ENCODE measurements around the gene SLC35E2B. TPM values are rescaled to one million over a fixed set of nuclear protein-coding genes. Genes with fewer than 3 reads are reported as not detected.

The SLC35E2B gene
- total and polyA plus RNA-seq, 2 of the 13 experiments (the other 11 are each of a cell fraction or from before 2014, with no cell fraction given) = 14.1 to 19.7 TPM

DNA sequence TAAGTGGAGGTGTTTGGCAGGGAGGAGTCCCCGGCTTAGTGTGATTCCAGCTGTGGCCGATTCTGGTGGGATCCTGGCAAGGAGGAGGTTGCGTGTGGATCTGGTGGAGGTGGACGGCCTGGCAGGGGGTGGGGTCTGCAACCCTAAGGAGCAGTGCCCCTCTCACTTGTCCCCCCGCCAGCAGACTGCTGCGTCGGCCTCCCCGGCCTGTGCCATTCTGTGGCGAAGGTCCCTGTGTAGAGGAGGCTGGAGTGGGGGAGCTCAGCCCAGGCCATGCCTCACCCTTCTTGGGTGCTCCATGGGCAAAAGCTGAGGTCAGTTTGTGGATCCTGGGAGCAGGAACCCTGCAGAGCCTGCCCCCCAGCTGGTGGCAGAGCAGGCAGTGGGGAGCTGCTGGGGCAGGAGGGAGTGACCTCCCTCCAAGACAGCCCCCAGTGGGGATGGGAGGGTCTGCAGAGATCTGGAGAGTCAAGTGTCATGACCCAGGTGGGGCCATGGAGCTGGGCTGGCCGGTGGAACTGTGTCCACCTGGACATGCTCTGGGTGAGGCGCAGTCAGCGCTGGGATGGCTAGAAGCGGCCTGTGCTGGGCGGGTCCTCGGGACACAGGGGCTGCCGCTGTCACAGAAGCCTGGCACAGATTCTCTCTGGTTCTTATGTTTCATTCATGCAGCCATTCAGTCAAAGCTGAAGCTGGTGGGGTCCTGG is 72.0 kb downstream of the SLC35E2B start:
- no peak overlapping the region for H2AFZ ChIP-seq (ENCODE audit: low read length)
- peaks cover 6% of the 10 kb centered on the region; the same call in 1 of the 2 replicates for H4K20me1 ChIP-seq (ENCODE audit: insufficient read depth, low read length)
- intact Hi-C loops (cut with micrococcal nuclease; ENCODE audit: unreplicated experiment) = no loop called here
- no peak overlapping the region for H3K4me2 ChIP-seq (ENCODE audit: low read depth, low read length)
- no peak for ATAC-seq
- in situ Hi-C loops (cut with HindIII; ENCODE audit: extremely low pct_ligation_motif_present, low pct_unique_long_range_greater_than_20kb) = no loop called here
- no peak for DNase-seq (ENCODE audit: low spot score)
- no TSS peak for BruUV-seq (replicated peaks)
- H3K9ac ChIP-seq (ENCODE audit: insufficient read depth, low read depth, low read length) = no peak overlapping the region
- ChIA-PET POLR2A (no interaction called here), CTCF (ENCODE audit: low intra/inter-chr PET ratio, low total read pairs) (no interaction called here)
- H3K9me3 ChIP-seq (ENCODE audit: low read length) = no peaks in the 10 kb centered on the region
- peaks cover 15% of the 10 kb centered on the region for H3K79me2 ChIP-seq (ENCODE audit: insufficient read depth, low read length)
- 95% methylated on average over 11 of the region's 16 CpGs for WGBS (ENCODE audit: low lambda C conversion rate)
- no peak overlapping the region for H3K4me3 ChIP-seq (replicated peaks in 1 of 3; ENCODE audit: insufficient read depth in 1 of 3, low read depth in 2 of 3, low read length in 3 of 3)
- H3K4me1 ChIP-seq (ENCODE audit: insufficient read depth, low read length) = peaks cover 13% of the 10 kb centered on the region
- TF ChIP-seq SETDB1 (CRISPR knock-in tag; IDR thresholded peaks at IDR 0.05; ENCODE audit: borderline replicate concordance) (no peak), JUND (CRISPR knock-in tag; IDR thresholded peaks at IDR 0.05) (no peak), JARID2 (CRISPR knock-in tag; IDR thresholded peaks at IDR 0.05; ENCODE audit: insufficient replicate concordance) (no peak), ZKSCAN8 (CRISPR knock-in tag; IDR thresholded peaks at IDR 0.05; ENCODE audit: borderline replicate concordance) (no peak), CBX1 (IDR thresholded peaks at IDR 0.05; ENCODE audit: low read depth) (no peak), ZBTB1 (CRISPR knock-in tag; IDR thresholded peaks at IDR 0.05; ENCODE audit: borderline replicate concordance) (no peak), PHB2 (IDR thresholded peaks at IDR 0.05; ENCODE audit: partially characterized antibody) (no peak)
- TF ChIP-seq, protein P1, sequence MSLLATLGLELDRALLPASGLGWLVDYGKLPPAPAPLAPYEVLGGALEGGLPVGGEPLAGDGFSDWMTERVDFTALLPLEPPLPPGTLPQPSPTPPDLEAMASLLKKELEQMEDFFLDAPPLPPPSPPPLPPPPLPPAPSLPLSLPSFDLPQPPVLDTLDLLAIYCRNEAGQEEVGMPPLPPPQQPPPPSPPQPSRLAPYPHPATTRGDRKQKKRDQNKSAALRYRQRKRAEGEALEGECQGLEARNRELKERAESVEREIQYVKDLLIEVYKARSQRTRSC (CRISPR knock-in tag; IDR thresholded peaks at IDR 0.05; ENCODE audit: low read depth) = no peak
- peaks cover 1 to 14% of the 10 kb centered on the region in 2 experiments; a peak in 2 of 5 replicates for H3K36me3 ChIP-seq (replicated peaks in 1 of 2; ENCODE audit: control insufficient read depth in 1 of 2, insufficient read depth in 2 of 2, low read length in 2 of 2)
- no peak for FAIRE-seq
- no peak overlapping the region for H3K27ac ChIP-seq (ENCODE audit: extremely low read length, insufficient read depth, low read length)
- no peaks in the 10 kb centered on the region; a peak in 1 of 5 replicates for H3K27me3 ChIP-seq (ENCODE audit: control insufficient read depth in 1 of 2, insufficient read depth in 2 of 2, low read length in 2 of 2)

All from HepG2 (cell line).